ENCODE results near the gene EPN3.

EPN3 gene

GRCh38 chr17:50508573-50509460 is 23.7 kb upstream of the EPN3 start:
- DNase-seq (ENCODE audit: low read depth in 2 of 2, low spot score in 1 of 2), result no peak

- no peak for DNase-seq (ENCODE audit: low read depth in 2 of 2, low spot score in 1 of 2)
Observed at GRCh38 chr17:50511058-50511457, 21.5 kb upstream of the EPN3 start.

GRCh38 chr17:50513495-50513894 is 19.0 kb upstream of the EPN3 start:
- no peak for DNase-seq (ENCODE audit: low read depth in 2 of 2, low spot score in 1 of 2)

GRCh38 chr17:50514388-50514787 is 18.1 kb upstream of the EPN3 start:
- DNase-seq (ENCODE audit: low read depth in 2 of 2, low spot score in 1 of 2), result no peak

- DNase-seq (ENCODE audit: low read depth in 2 of 2, low spot score in 1 of 2), result no peak
Observed at GRCh38 chr17:50514936-50515702, 17.4 kb upstream of the EPN3 start.

- no peak for DNase-seq (ENCODE audit: low read depth in 2 of 2, low spot score in 1 of 2)
Observed at GRCh38 chr17:50517011-50517410, 15.5 kb upstream of the EPN3 start.

- no peak for DNase-seq (ENCODE audit: low read depth in 2 of 2, low spot score in 1 of 2)
Observed at GRCh38 chr17:50517504-50518383, 14.8 kb upstream of the EPN3 start.

- no peak for DNase-seq (ENCODE audit: low read depth in 2 of 2, low spot score in 1 of 2)
Observed at GRCh38 chr17:50518384-50519023, 14.0 kb upstream of the EPN3 start.

GRCh38 chr17:50519141-50519834 is 13.2 kb upstream of the EPN3 start:
- DNase-seq (ENCODE audit: low read depth in 2 of 2, low spot score in 1 of 2), result no peak

GRCh38 chr17:50520483-50520882 is 12.1 kb upstream of the EPN3 start:
- no peak for DNase-seq (ENCODE audit: low read depth in 2 of 2, low spot score in 1 of 2)

GRCh38 chr17:50521514-50521913 is 11.0 kb upstream of the EPN3 start:
- DNase-seq (ENCODE audit: low read depth in 2 of 2, low spot score in 1 of 2), result no peak

- DNase-seq (ENCODE audit: low read depth in 2 of 2, low spot score in 1 of 2), result no peak
Observed at GRCh38 chr17:50522766-50523165, 9.8 kb upstream of the EPN3 start.

GRCh38 chr17:50523208-50523607 is 9.3 kb upstream of the EPN3 start:
- no peak for DNase-seq (ENCODE audit: low read depth in 2 of 2, low spot score in 1 of 2)

- DNase-seq (ENCODE audit: low read depth in 2 of 2, low spot score in 1 of 2), result no peak
Observed at GRCh38 chr17:50524838-50525237, 7.7 kb upstream of the EPN3 start.

GRCh38 chr17:50527155-50527762 is 5.3 kb upstream of the EPN3 start:
- no peak for DNase-seq (ENCODE audit: low read depth in 2 of 2, low spot score in 1 of 2)

GRCh38 chr17:50527949-50528474 is 4.5 kb upstream of the EPN3 start:
- DNase-seq (ENCODE audit: low read depth in 2 of 2, low spot score in 1 of 2), result no peak

GRCh38 chr17:50529849-50530248 is 2.7 kb upstream of the EPN3 start:
- DNase-seq (ENCODE audit: low read depth in 2 of 2, low spot score in 1 of 2), result no peak

GRCh38 chr17:50531428-50532025 is 1.0 kb upstream of the EPN3 start:
- DNase-seq (ENCODE audit: low read depth in 2 of 2, low spot score in 1 of 2), result no peak

- no peak for DNase-seq (ENCODE audit: low read depth in 2 of 2, low spot score in 1 of 2)
Observed at GRCh38 chr17:50533185-50533584, 650 bp downstream of the EPN3 start.
